Right lung (tissue), 5 donors: ENCODE data around the gene HAAO. TPM values are rescaled to one million over a fixed set of nuclear protein-coding genes. Genes with fewer than 3 reads are reported as not detected.
"Not testable (repeated sequence)": the region's sequence is repeated elsewhere in the genome, so short reads cannot be mapped to it uniquely, and the experiment has no call there.

ENCODE experiments used
- DNase-seq, 2 donors: peaks; one replicate each; pipeline ENCODE4 v3.0.0-alpha.2; 2013
- polyA plus RNA-seq, 5 donors: library from polyadenylated mRNA; unstranded; fragments of 120-200 nt; gene quantifications; one replicate each; pipeline versions ENCODE4 v1.2.1 to v1.2.3, GENCODE V29; 2013; ENCODE audit warnings: inconsistent platforms in 1 of 5, low replicate concordance in 1 of 5; ENCODE audit not compliant: insufficient read length in 5 of 5, insufficient read depth in 1 of 5

Gene HAAO
- polyA plus RNA-seq, 5 donors = 21.8 to 36.0 (median 25.7) TPM

DNA sequence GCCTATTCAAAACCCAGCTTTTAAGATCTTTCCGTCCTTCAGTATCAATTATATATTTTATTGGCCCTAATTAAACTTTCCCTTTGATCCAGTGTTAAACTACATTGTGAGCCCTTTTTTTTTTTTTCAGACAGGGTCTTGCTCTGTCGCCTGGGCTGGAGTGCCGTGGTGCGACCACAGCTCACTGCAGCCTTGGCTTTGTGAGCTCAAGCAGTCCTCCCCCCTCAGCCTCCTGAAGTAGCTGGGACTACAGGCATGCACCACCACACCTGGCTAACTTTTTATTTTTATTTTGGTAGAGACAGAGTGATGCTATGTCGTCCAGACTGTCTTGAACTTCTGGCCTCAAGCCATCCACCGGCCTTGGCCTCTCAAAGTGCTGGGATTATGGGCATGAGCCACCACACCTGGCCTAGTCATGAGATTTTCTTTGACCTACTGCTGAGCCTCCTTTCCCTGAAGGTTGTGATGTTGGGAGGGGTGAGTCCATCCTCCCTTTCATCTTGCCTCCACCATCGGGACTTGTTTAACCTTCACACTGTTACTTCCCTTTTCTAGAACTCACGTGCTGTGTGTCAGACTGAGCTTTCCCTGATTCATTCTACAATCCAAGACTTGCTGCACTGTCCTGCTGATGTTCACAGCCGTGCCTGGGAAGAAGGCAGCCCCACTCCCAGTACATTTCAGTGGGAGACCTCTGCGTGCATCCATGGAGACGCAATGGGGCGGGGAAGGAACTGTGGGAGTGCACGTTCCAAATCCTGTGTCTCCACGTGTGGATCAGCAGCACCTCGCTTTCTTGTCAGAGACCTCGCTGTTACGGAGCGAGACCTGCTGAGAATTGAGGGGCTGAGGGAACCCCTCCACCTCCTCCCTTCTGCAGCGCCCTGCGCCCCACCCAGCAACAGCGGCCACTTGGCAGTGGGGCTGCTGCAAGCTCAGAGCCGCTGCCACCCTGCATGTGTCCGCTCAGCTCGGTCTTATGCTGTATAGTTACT, 39.3 kb downstream of the HAAO start:
- DNase-seq = no peak

GRCh38 chr2:42752314-42752713, 40.1 kb downstream of the HAAO start:
- DNase-seq = no peak

- no peak for DNase-seq
Observed at GRCh38 chr2:42748840-42749239, 43.5 kb downstream of the HAAO start.

- DNase-seq = no peak
Observed at GRCh38 chr2:42747422-42747821, 45.0 kb downstream of the HAAO start.

GRCh38 chr2:42744545-42745082, 47.8 kb downstream of the HAAO start:
- no peak for DNase-seq

DNA sequence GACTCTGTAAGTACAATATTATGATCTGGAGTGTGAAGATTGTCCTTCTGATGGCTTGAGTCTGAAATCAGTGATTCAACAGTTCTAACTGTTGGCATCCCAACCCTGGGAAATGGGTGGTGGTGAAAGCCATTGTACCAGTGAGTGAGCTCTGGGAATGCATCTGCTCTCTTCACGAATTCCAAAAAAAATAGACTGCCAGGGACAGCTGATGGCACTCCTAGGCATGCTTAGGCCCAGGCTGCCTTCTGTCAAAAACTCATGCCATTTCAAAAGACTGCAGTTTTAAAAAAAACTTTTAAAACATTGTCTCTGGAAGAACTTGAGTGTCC, 48.8 kb downstream of the HAAO start:
- no peak for DNase-seq

GRCh38 chr2:42742740-42743658, 49.4 kb downstream of the HAAO start:
- DNase-seq = no peak

DNA sequence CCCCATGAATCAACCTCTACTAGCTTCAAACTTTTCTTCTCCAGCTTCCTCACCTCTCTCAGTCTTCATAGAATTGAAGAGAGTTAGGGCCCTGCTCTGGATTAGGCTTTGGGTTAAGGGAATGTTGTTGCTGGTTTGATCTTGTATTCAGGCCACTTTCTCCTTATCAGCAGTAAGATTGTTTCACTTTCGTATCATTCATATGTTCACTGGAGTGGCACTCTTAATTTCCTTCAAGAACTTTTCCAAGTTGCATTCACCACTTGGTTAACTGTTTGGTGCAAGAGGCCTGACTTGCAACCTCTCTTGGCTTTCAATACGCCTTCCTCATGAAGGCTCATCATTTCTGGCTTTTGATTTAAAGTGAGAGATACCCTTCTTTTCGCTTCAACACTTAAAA, 51.2 kb downstream of the HAAO start:
- no peak for DNase-seq

- no peak for DNase-seq
Observed at GRCh38 chr2:42736598-42737322, 55.6 kb downstream of the HAAO start.

DNA sequence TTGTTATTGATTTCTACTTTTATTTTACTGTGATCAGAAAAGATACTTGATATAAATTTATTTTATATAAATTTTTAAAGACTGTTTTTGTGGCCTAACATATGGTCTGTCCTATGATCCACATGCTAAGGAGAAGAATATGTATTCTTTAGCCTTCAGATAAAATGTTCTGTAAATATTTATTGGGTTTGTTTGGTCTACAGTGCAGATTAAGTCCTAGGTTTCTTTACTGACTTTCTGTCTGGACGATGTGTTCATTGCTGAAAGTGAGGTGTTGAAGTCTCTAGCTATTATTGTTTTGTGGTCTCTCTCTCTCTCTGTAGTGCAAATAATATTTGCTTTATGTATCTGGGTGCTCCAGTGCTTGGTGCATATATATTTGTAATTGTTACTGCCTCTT, 58.5 kb downstream of the HAAO start:
- DNase-seq = no peak

DNA sequence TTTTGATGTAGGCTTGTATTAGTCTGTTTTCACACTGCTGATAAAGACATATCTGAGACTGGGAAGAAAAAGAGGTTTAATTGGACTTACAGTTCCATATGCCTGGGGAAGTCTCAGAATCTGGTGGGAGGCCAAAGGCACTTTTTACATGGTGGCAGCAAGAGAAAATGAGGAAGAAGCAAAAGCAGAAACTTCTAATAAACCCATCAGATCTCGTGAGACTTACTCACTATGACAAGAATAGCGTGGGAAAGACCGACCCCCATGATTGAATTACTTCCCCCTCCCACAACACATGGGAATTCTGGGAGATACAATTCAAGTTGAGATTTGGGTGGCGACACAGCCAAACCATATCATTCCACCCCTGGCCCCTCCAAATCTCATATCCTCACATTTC, 61.1 kb downstream of the HAAO start:
- not testable (repeated sequence) for DNase-seq

DNA sequence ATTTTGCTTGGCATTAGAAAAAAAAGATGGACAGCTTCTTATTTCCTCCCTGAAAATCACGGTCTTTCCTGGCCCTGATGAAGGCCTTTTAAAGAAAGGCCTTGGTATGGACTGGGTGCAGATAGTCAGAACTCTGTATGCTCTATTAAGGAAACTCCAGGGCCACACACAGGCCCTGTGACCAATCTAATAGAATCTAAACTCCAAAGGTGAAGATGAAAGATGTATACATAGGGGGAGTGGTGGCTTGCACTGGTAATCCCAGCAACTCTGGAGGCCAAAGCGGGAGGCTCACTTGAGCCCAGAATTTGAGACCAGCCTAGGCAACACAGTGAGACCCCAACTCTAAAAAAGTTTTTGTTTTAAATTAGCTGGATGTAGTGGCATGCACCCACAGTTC, 65.7 kb downstream of the HAAO start:
- no peak for DNase-seq

DNA sequence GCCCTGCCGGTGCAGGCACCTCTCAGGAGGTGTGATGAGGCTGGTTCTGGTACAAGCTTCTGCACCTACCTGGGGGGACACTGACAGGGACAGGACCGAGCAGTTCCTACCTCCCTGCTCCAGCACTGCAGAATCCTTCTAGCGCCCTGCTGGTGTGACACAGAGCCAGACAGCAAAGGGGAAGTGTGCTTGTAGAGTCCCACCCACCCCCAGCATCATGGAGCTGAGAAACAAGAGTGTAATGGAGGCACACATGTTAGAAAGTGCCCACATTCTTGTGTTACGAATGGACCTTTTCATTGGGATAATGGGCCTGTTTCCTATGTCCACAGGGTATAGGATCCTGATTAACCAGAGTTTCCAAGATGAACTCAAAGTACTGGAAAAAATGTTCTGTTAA, 66.7 kb downstream of the HAAO start:
- DNase-seq = no peak

- DNase-seq = no peak
Observed at GRCh38 chr2:42724886-42725285, 67.5 kb downstream of the HAAO start.

DNA sequence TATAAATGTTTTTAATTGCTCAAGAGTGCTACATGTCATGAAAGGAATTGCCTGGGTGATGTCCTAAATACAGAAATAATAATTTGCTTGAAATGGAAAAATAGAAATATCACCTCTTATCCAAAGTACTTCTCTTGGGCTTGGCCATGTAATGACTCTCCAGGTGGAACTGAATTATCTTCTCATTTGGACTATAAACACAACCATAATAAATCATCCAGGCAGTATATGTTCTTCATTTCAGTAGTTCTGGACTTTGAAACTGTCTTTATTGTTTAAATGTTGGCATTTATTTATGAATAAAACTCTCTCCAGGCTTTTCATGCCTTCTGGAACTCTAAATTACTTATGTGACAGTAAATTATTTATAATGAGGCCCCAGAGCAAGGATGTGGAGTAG, 68.9 kb downstream of the HAAO start:
- no peak for DNase-seq

DNA sequence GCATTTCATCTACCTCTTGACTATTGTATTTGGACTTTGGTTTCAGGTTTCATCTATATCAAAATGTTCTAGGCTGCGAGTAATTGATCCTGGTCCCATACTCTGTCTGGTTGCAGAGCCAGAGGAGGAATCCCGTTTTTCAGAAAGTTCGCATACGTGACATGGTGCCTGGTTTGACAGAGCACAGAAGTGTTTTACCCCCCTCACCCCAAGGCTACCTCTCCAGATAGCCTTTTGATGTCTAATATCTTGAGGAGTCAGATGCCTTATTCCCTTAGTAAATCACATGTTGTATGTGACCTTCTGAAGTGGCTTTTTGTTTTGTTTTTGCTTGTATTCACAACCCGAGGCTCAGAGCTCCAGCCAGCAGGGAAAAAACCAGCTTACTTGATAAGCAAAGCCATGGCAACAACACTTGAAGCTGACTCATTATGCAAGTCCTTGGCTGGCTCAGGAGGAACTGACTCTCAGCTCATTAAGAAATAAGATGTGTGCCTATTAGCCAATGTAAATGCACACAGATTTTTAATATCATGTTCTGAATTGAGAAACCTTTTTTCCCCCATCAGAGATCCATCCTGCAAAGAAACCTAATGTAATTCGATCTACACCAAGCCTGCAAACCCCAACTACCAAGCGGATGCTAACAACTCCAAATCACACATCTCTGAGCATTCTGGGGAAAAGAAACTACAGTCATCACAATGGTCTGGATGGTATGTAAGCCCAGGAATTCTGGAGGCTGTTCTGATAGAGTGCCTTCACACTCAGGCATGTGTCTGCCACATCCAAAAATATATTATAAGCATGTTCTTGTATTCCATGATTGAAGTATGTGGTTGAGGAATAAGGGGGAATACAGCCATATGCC, 69.8 kb downstream of the HAAO start:
- DNase-seq = peak; percentile 78 to 91

DNA sequence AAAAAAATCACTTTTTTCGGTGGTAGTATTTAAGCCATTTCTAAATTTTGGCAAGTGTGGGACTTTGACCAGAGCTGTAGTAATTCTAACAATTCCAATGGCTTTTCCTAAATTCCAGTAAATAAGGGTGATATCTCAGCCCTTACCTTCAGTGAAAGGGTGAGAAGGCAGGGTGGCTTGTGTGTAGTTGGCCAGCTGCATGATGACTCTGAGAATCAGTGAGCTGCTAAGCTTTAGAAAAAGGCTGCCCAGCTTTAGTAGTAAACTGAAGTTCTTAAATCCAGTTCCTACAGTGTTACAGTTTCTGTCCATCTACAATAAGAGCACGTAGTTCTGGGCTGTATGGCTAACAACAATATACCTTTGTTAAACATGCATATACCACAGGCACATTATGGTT, 70.5 kb downstream of the HAAO start:
- DNase-seq = no peak
